KOPT-K1 (cell line): ENCODE measurements around the gene PACRG.

Experiments
- H3K27ac ChIP-seq: fragments of 200-600 bp; sonication (generic); 2 replicates; pipeline ENCODE4 v1.5.1; 2016; ENCODE audit warnings: antibody characterized with exemption, mild to moderate bottlenecking, low read depth, low read length; ENCODE audit not compliant: poor library complexity, severe bottlenecking
- H3K36me3 ChIP-seq: fragments of 200-600 bp; sonication (generic); 2 replicates; pipeline ENCODE4 v1.5.1; 2017; ENCODE audit warnings: antibody characterized with exemption, mild to moderate bottlenecking, low read length, moderate library complexity; ENCODE audit not compliant: insufficient read depth
- H3K9me3 ChIP-seq: fragments of 200-600 bp; sonication (generic); 2 replicates; pipeline ENCODE4 v1.5.1; 2017; ENCODE audit warnings: antibody characterized with exemption, low read length, mild to moderate bottlenecking; ENCODE audit not compliant: insufficient read depth, poor library complexity, severe bottlenecking

Gene PACRG

GRCh38 chr6:162899148-162899547 is 171.4 kb downstream of the PACRG start:
- H3K36me3 ChIP-seq, result no peaks in the 10 kb centered on the region
- no peaks in the 10 kb centered on the region for H3K9me3 ChIP-seq
- H3K27ac ChIP-seq, result no peak overlapping the region

- no peaks in the 10 kb centered on the region for H3K36me3 ChIP-seq
- H3K27ac ChIP-seq, result no peak overlapping the region
- no peaks in the 10 kb centered on the region for H3K9me3 ChIP-seq
Measured at GRCh38 chr6:162900503-162900902, 172.7 kb downstream of the PACRG start.

- Histone ChIP-seq H3K36me3 (no peaks in the 10 kb centered on the region), H3K27ac (no peak overlapping the region), H3K9me3 (no peaks in the 10 kb centered on the region)
Measured at GRCh38 chr6:162904069-162904663, 176.4 kb downstream of the PACRG start.

GRCh38 chr6:162906479-162906878 is 178.7 kb downstream of the PACRG start:
- Histone ChIP-seq H3K9me3 (no peaks in the 10 kb centered on the region), H3K27ac (no peak overlapping the region), H3K36me3 (no peaks in the 10 kb centered on the region)

- Histone ChIP-seq H3K36me3 (no peaks in the 10 kb centered on the region), H3K9me3 (no peaks in the 10 kb centered on the region), H3K27ac (no peak overlapping the region)
Measured at GRCh38 chr6:162907876-162908481, 180.2 kb downstream of the PACRG start.

- H3K36me3 ChIP-seq, result no peaks in the 10 kb centered on the region
- H3K9me3 ChIP-seq, result no peaks in the 10 kb centered on the region
- H3K27ac ChIP-seq, result no peak overlapping the region
Measured at GRCh38 chr6:162913206-162913605, 185.4 kb downstream of the PACRG start.

GRCh38 chr6:162917506-162917905 is 189.7 kb downstream of the PACRG start:
- H3K36me3 ChIP-seq, result no peaks in the 10 kb centered on the region
- no peaks in the 10 kb centered on the region for H3K9me3 ChIP-seq
- H3K27ac ChIP-seq, result no peak overlapping the region

GRCh38 chr6:162921062-162921461 is 193.3 kb downstream of the PACRG start:
- H3K27ac ChIP-seq, result no peak overlapping the region
- no peaks in the 10 kb centered on the region for H3K9me3 ChIP-seq
- H3K36me3 ChIP-seq, result no peaks in the 10 kb centered on the region

- H3K36me3 ChIP-seq, result no peaks in the 10 kb centered on the region
- no peaks in the 10 kb centered on the region for H3K9me3 ChIP-seq
- no peak overlapping the region for H3K27ac ChIP-seq
Measured at GRCh38 chr6:162921510-162922040, 193.8 kb downstream of the PACRG start.

- H3K27ac ChIP-seq, result no peak overlapping the region
- H3K9me3 ChIP-seq, result no peaks in the 10 kb centered on the region
- no peaks in the 10 kb centered on the region for H3K36me3 ChIP-seq
Measured at GRCh38 chr6:162922563-162923166, 194.9 kb downstream of the PACRG start.

GRCh38 chr6:162934844-162935243 is 207.1 kb downstream of the PACRG start:
- Histone ChIP-seq H3K27ac (no peak overlapping the region), H3K36me3 (no peaks in the 10 kb centered on the region), H3K9me3 (peaks cover 7% of the 10 kb centered on the region)

- H3K36me3 ChIP-seq, result no peaks in the 10 kb centered on the region
- H3K27ac ChIP-seq, result no peak overlapping the region
- H3K9me3 ChIP-seq, result peaks cover 14% of the 10 kb centered on the region
Measured at GRCh38 chr6:162940426-162940825, 212.7 kb downstream of the PACRG start.

GRCh38 chr6:162941128-162941527 is 213.4 kb downstream of the PACRG start:
- H3K36me3 ChIP-seq, result no peaks in the 10 kb centered on the region

GRCh38 chr6:162942866-162943265 is 215.1 kb downstream of the PACRG start:
- Histone ChIP-seq H3K9me3 (peaks cover 14% of the 10 kb centered on the region), H3K27ac (no peak overlapping the region), H3K36me3 (no peaks in the 10 kb centered on the region)

More at GRCh38 chr6:162941128-162941527, 213.4 kb downstream of the PACRG start:
- Histone ChIP-seq H3K9me3 (peaks cover 14% of the 10 kb centered on the region), H3K27ac (no peak overlapping the region)

- H3K36me3 ChIP-seq, result no peaks in the 10 kb centered on the region
- H3K27ac ChIP-seq, result no peak overlapping the region
- H3K9me3 ChIP-seq, result peaks cover 14% of the 10 kb centered on the region
Measured at GRCh38 chr6:162943369-162943768, 215.6 kb downstream of the PACRG start.
